Ishikawa (cell line): ENCODE results near the gene TBK1.

ENCODE experiments used
- CEBPB ChIP-seq: IDR thresholded peaks from 2 replicates; pipeline ENCODE4 v1.6.1; 2012
- CREB1 ChIP-seq: IDR thresholded peaks from 2 replicates; pipeline ENCODE4 v1.6.1; 2012; ENCODE audit warnings: low read depth
- EGR1 ChIP-seq: IDR thresholded peaks from 2 replicates; pipeline ENCODE4 v1.6.1; 2012
- EP300 ChIP-seq: IDR thresholded peaks from 2 replicates; pipeline ENCODE4 v1.6.1; 2012; ENCODE audit warnings: borderline replicate concordance
- FOXM1 ChIP-seq: IDR thresholded peaks from 2 replicates; pipeline ENCODE4 v1.6.1; 2012; ENCODE audit warnings: low read depth, borderline replicate concordance
- MAX ChIP-seq: IDR thresholded peaks from 2 replicates; pipeline ENCODE4 v1.6.1; 2012
- NFIC ChIP-seq: IDR thresholded peaks from 2 replicates; pipeline ENCODE4 v1.6.1; 2012
- RAD21 ChIP-seq: IDR thresholded peaks from 2 replicates; pipeline ENCODE4 v1.6.1; 2012; ENCODE audit warnings: low read depth
- TAF1 ChIP-seq: IDR thresholded peaks from 2 replicates; pipeline ENCODE4 v1.6.1; 2012; ENCODE audit warnings: low read depth, mild to moderate bottlenecking
- TCF12 ChIP-seq: IDR thresholded peaks from 2 replicates; pipeline ENCODE4 v1.6.1; 2012; ENCODE audit warnings: low read depth
- TEAD4 ChIP-seq: IDR thresholded peaks from 2 replicates; pipeline ENCODE4 v1.6.1; 2012
- USF1 ChIP-seq: IDR thresholded peaks from 2 replicates; pipeline ENCODE4 v1.6.1; 2012
- YY1 ChIP-seq: IDR thresholded peaks from 2 replicates; pipeline ENCODE4 v1.6.1; 2012; ENCODE audit warnings: low read depth
- ZBTB7A ChIP-seq: IDR thresholded peaks from 2 replicates; pipeline ENCODE4 v1.6.1; 2012; ENCODE audit warnings: low read depth
- TF ChIP-seq, protein P1 (sequence below): IDR thresholded peaks from 2 replicates; pipeline ENCODE4 v1.6.1; 2012; ENCODE audit warnings: low read depth, mild to moderate bottlenecking

The TBK1 gene

DNA sequence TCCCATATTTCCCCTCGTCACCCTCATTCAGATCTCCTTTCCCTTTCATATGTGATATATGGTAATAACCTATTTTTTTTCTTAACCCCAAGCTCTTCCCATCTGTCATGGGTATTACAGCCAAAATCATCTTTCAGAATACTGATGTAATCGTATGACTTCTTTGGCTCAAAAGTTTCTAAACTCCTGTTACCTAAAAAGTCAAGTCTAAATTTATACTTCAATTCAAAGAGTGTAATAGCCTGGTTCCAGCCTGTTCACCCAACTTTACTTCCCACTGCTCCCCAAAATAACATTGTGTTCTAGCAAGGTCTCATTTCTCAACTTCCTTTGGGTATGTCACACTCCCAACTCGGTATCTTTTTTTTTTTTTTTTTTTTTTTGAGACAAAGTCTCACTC lies 48.5 kb downstream of the TBK1 start:
- TF ChIP-seq TCF12 = no peak
- TF ChIP-seq EGR1 = no peak
- TF ChIP-seq CEBPB = no peak
- TF ChIP-seq, protein P1, sequence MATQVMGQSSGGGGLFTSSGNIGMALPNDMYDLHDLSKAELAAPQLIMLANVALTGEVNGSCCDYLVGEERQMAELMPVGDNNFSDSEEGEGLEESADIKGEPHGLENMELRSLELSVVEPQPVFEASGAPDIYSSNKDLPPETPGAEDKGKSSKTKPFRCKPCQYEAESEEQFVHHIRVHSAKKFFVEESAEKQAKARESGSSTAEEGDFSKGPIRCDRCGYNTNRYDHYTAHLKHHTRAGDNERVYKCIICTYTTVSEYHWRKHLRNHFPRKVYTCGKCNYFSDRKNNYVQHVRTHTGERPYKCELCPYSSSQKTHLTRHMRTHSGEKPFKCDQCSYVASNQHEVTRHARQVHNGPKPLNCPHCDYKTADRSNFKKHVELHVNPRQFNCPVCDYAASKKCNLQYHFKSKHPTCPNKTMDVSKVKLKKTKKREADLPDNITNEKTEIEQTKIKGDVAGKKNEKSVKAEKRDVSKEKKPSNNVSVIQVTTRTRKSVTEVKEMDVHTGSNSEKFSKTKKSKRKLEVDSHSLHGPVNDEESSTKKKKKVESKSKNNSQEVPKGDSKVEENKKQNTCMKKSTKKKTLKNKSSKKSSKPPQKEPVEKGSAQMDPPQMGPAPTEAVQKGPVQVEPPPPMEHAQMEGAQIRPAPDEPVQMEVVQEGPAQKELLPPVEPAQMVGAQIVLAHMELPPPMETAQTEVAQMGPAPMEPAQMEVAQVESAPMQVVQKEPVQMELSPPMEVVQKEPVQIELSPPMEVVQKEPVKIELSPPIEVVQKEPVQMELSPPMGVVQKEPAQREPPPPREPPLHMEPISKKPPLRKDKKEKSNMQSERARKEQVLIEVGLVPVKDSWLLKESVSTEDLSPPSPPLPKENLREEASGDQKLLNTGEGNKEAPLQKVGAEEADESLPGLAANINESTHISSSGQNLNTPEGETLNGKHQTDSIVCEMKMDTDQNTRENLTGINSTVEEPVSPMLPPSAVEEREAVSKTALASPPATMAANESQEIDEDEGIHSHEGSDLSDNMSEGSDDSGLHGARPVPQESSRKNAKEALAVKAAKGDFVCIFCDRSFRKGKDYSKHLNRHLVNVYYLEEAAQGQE = no peak
- TF ChIP-seq TEAD4 = no peak

DNA sequence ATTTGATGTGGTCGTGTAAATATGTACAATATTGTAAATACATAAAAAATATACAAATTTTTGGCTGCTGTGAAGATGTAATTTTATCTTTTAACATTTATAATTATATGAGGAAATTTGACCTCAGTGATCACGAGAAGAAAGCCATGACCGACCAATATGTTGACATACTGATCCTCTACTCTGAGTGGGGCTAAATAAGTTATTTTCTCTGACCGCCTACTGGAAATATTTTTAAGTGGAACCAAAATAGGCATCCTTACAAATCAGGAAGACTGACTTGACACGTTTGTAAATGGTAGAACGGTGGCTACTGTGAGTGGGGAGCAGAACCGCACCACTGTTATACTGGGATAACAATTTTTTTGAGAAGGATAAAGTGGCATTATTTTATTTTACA lies 49.6 kb downstream of the TBK1 start:
- no peak for TF ChIP-seq CREB1
- TF ChIP-seq, protein P1 = no peak
- no peak for TF ChIP-seq EGR1
- no peak for TF ChIP-seq EP300
- TF ChIP-seq ZBTB7A = no peak

DNA sequence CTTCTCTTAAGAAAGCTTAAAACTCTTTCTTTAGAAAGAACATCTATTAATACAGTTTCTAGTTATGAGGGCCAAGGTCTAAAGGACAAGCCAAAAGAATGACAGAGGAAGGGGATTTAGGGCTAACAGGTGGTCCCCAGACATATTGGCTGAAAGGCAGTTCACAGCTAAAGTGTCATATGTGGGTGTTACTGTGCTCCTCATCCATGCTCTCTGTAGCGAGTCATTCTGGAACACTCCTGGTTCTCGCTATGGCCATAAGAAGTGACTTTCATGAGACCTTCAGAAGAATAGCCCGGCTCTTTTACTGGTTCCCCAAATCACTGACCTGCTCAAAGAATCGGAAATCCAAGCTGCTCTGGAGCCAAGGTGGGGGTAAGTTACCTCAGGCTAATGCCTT lies 55.0 kb downstream of the TBK1 start:
- no peak for TF ChIP-seq FOXM1
- TF ChIP-seq EP300 = no peak
- TF ChIP-seq RAD21 = no peak
- no peak for TF ChIP-seq EGR1

DNA sequence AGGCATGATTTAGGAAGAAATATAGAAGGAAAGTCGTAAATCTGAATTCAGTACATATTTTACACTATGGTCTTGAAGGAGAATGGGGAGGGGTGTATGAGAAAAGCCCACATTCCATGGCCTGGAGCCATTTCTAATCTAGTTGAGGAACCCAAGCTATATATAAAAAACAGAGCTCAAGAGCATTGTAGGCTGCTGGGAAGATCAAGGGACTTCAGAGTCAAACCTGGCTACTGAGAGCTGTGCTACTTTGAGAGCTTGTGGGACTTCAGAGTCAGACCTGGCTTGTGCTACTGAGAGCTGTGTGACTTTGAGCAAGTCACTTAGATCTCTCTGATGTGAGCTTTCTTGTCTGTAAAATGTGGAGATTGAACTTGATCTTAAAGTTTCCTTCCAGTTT lies 58.7 kb downstream of the TBK1 start:
- TF ChIP-seq, protein P1 = no peak
- TF ChIP-seq CEBPB = no peak

- TF ChIP-seq TCF12 (no peak), USF1 (no peak), ZBTB7A (no peak), FOXM1 (no peak), TAF1 (no peak), NFIC (no peak), TEAD4 (no peak), CEBPB (no peak), MAX (no peak), CREB1 (no peak), EP300 (no peak), YY1 (no peak), EGR1 (no peak), RAD21 (no peak)
- TF ChIP-seq, protein P1 = no peak
Measured at GRCh38 chr12:64518396-64518795, 66.5 kb downstream of the TBK1 start.
